ENCODE measurements around the gene CROCC. TPM values are rescaled to one million over a fixed set of nuclear protein-coding genes. Genes with fewer than 3 reads are reported as not detected.

The CROCC gene
- total RNA-seq, 1 experiment from 2014 or later, result 2.8 TPM

GRCh38 chr1:17011439-17012307, 89.9 kb downstream of the CROCC start, which contains the start of gene ATP13A2:
Gene ATP13A2 (minus strand): TSS chr1:17011928. CDS start chr1:17011738, 190 bp downstream.
- DNase-seq (ENCODE audit: low spot score), result peak; percentile 50

GRCh38 chr1:17012775-17013490, 91.2 kb downstream of the CROCC start:
- DNase-seq (ENCODE audit: low spot score), result no peak

GRCh38 chr1:17013491-17014320, 92.0 kb downstream of the CROCC start:
- DNase-seq (ENCODE audit: low spot score), result no peak

GRCh38 chr1:17014671-17015567, 93.2 kb downstream of the CROCC start:
- no peak for DNase-seq (ENCODE audit: low spot score)

- DNase-seq (ENCODE audit: low spot score), result peak; percentile 32
Observed at GRCh38 chr1:17016317-17016661, 94.6 kb downstream of the CROCC start.

- DNase-seq (ENCODE audit: low spot score), result no peak
Observed at GRCh38 chr1:17017435-17017834, 95.7 kb downstream of the CROCC start.

GRCh38 chr1:17018849-17019248, 97.1 kb downstream of the CROCC start:
- DNase-seq (ENCODE audit: low spot score), result no peak

- no peak for DNase-seq (ENCODE audit: low spot score)
Observed at GRCh38 chr1:17020502-17020901, 98.8 kb downstream of the CROCC start.

GRCh38 chr1:17021896-17022295, 100.2 kb downstream of the CROCC start:
- DNase-seq (ENCODE audit: low spot score), result no peak

Other genes with a start within 250 kb of the CROCC start
- not detected in 2 replicates for gene RNU1-4, start 181.4 kb upstream of the CROCC start, total RNA-seq (2014; rRNA removed; shearing (Covaris generic))
- not detected in 2 replicates for gene RNU1-2, start 26.0 kb upstream of the CROCC start, total RNA-seq (2014; rRNA removed; shearing (Covaris generic))
- 14.1 and 15.8 TPM in 2 replicates for gene MFAP2, start 58.7 kb downstream of the CROCC start, total RNA-seq (2014; rRNA removed; shearing (Covaris generic))
- 9.8 and 17.5 TPM in 2 replicates for gene ATP13A2, start 90.0 kb downstream of the CROCC start, total RNA-seq (2014; rRNA removed; shearing (Covaris generic))
- gene SDHB, start 132.1 kb downstream of the CROCC start, total RNA-seq (2014; rRNA removed; shearing (Covaris generic)), result 322 and 356 TPM in 2 replicates
- gene PADI2, start 197.5 kb downstream of the CROCC start, total RNA-seq (2014; rRNA removed; shearing (Covaris generic)), result 0.08 and 0.12 TPM in 2 replicates

Data from H4 (cell line).